K562 (cell line): ENCODE data around the gene NQO2. TPM values are rescaled to one million over a fixed set of nuclear protein-coding genes. Genes with fewer than 3 reads are reported as not detected.
"Not testable (repeated sequence)": the region's sequence is repeated elsewhere in the genome, so short reads cannot be mapped to it uniquely, and the experiment has no call there.

ENCODE experiments used
- ATAC-seq: fragments of 200-7000 bp; cut with Tn5 transposase; 3 replicates; pipeline ENCODE4 v1.9.1; 2020; ENCODE audit warnings: moderate library complexity
- BruUV-seq: library from RNA; stranded (reverse); fragments of 400-500 nt; replicated peaks from 2 replicates; lab custom pipeline; 2021; lab: Mats Ljungman, UMichigan
- CTCF ChIA-PET: fragments of 300-600 bp; formaldehyde crosslinking; extraction: SDS; loops from one replicate; lab custom pipeline; 2021; ENCODE audit warnings: low intra/inter-chr PET ratio; lab: Yijun Ruan, JAX
- POLR2A ChIA-PET: fragments of 300-600, 350-650 bp; sonication (Branson Sonifier 250); formaldehyde crosslinking; extraction: SDS; loops from one replicate; lab custom pipeline; 2021; ENCODE audit warnings: antibody characterized with exemption, inconsistent platforms; lab: Yijun Ruan, JAX
- DNase-seq, 4 experiments: peaks; one replicate each; pipeline versions ENCODE4 v3.0.0 to v3.0.0-alpha.2; 2011 to 2018; ENCODE audit warnings: low spot score in 3 of 4, mixed read lengths in 3 of 4; ENCODE audit errors: extremely low read depth in 1 of 4
- FAIRE-seq: peaks from 2 replicates; lab custom pipeline; 2011; peaks lifted over from hg19 to GRCh38; lab: Jason Lieb, UNC
- H2AFZ ChIP-seq: 2 replicates; pipeline ENCODE4 v1.6.0; 2011; ENCODE audit warnings: low read depth, low read length, control low read depth, inconsistent platforms
- H3K27ac ChIP-seq: fragments of 200-600 bp; 3 replicates; pipeline ENCODE4 v1.8.0; 2011; ENCODE audit warnings: low read depth, mild to moderate bottlenecking, control low read depth, inconsistent platforms, low read length, moderate library complexity, mixed read lengths; ENCODE audit errors: extremely low read depth
- H3K27me3 ChIP-seq, 2 experiments: fragments of 300-600 bp in 1 of 2; 2 replicates in 1 of 2; 3 replicates in 1 of 2; pipeline versions ENCODE4 v1.6.0 to v1.8.0; 2011; ENCODE audit warnings: inconsistent platforms in 2 of 2, low read length in 2 of 2, mild to moderate bottlenecking in 1 of 2, mixed read lengths in 1 of 2, moderate library complexity in 1 of 2; ENCODE audit not compliant: control insufficient read depth in 2 of 2, insufficient read depth in 2 of 2
- H3K36me3 ChIP-seq: fragments of 300-600 bp; 3 replicates; pipeline ENCODE4 v1.8.0; 2011; ENCODE audit warnings: mild to moderate bottlenecking, low read length, inconsistent platforms; ENCODE audit not compliant: control insufficient read depth, insufficient read depth
- H3K4me1 ChIP-seq, 2 experiments: fragments of 200-600 bp in 1 of 2; replicated peaks in 1 of 2; 2 replicates in 1 of 2; 3 replicates in 1 of 2; pipeline versions ENCODE4 v1.5.1 to v1.8.0; 2011; ENCODE audit warnings: inconsistent platforms in 2 of 2, low read length in 2 of 2, mild to moderate bottlenecking in 1 of 2, mixed read lengths in 1 of 2, moderate library complexity in 1 of 2; ENCODE audit not compliant: control insufficient read depth in 2 of 2, insufficient read depth in 2 of 2
- H3K4me2 ChIP-seq: 2 replicates; pipeline ENCODE4 v1.6.1; 2011; ENCODE audit warnings: low read length, control low read depth, inconsistent platforms, mixed read lengths; ENCODE audit not compliant: insufficient read depth
- H3K4me3 ChIP-seq: fragments of 200-600 bp; sonication (generic), shearing (Covaris generic); 2 replicates; pipeline ENCODE4 v1.5.1; 2016; ENCODE audit warnings: control low read depth, inconsistent platforms
- H3K79me2 ChIP-seq: fragments of 200-600 bp; 3 replicates; pipeline ENCODE4 v1.8.0; 2011; ENCODE audit warnings: low read length, inconsistent platforms; ENCODE audit not compliant: control insufficient read depth, insufficient read depth
- H3K9ac ChIP-seq, 2 experiments: 2 replicates each; pipeline versions ENCODE4 v1.6.0 to v1.6.1; 2011; ENCODE audit warnings: low read depth in 2 of 2, low read length in 2 of 2, control low read depth in 1 of 2, inconsistent platforms in 1 of 2, mild to moderate bottlenecking in 1 of 2, mixed read lengths in 1 of 2; ENCODE audit not compliant: insufficient read depth in 1 of 2
- H3K9me1 ChIP-seq: one replicate; pipeline ENCODE4 v1.6.0; 2011; ENCODE audit warnings: inconsistent platforms, mild to moderate bottlenecking, low read length, moderate library complexity; ENCODE audit not compliant: control insufficient read depth, insufficient read depth
- H3K9me3 ChIP-seq: replicated peaks from 2 replicates; pipeline ENCODE4 v1.5.1; 2011; ENCODE audit warnings: low read depth, low read length, inconsistent platforms; ENCODE audit not compliant: control insufficient read depth, insufficient read depth
- H4K20me1 ChIP-seq: replicated peaks from 2 replicates; pipeline ENCODE4 v1.6.1; 2011; ENCODE audit warnings: low read length, inconsistent platforms, mixed read lengths; ENCODE audit not compliant: control insufficient read depth, insufficient read depth
- HMG20A ChIP-seq: fragments of 450-650 bp; formaldehyde crosslinking; conservative IDR thresholded peaks from 2 replicates; pipeline ENCODE4 v1.4.0; 2020; ENCODE audit warnings: mild to moderate bottlenecking, mixed read lengths
- MNT ChIP-seq, 2 experiments: fragments of 450-650 bp; conservative IDR thresholded peaks; 2 replicates each; pipeline ENCODE4 v1.6.1; 2017; ENCODE audit warnings: mild to moderate bottlenecking in 2 of 2, moderate library complexity in 2 of 2
- NFIC ChIP-seq: fragments of 450-650 bp; IDR thresholded peaks from 2 replicates; pipeline ENCODE4 v1.6.1; 2017; ENCODE audit warnings: mild to moderate bottlenecking, inconsistent platforms
- SP1 ChIP-seq: sonication (generic); formaldehyde crosslinking; IDR thresholded peaks from 2 replicates; pipeline ENCODE4 v1.8.1; 2022; ENCODE audit warnings: mild to moderate bottlenecking, missing genetic modification reagents
- WGBS: fragments of 100-300 bp; shearing (Covaris generic); methylation state at CpG from one replicate; pipeline ENCODE4 v1.1.6; 2016; ENCODE audit warnings: low coverage, mixed read lengths; ENCODE audit not compliant: insufficient coverage; ENCODE audit errors: missing lambda C conversion rate; 5-methylcytosine and 5-hydroxymethylcytosine counted together
- in situ Hi-C: fragments of 300-500 bp; cut with MboI; formaldehyde crosslinking; loops from 4 replicates; pipeline ENCODE4 v1.15.0; 2018; ENCODE audit warnings: inconsistent platforms, mixed read lengths
- intact Hi-C: fragments of 100-400 bp; cut with micrococcal nuclease; formaldehyde crosslinking; loops from 2 replicates; pipeline ENCODE4 v1.14.2; 2022
- polyA plus RNA-seq, 8 experiments: library from polyadenylated mRNA; depleted of rRNA in 4 of 8; stranded (reverse) in 5 of 8; unstranded in 3 of 8; fragments of >200 nt; fragmentation: Nextera tagmentation in 2 of 8; fragmentation: Illumina TruSeq in 1 of 8; extraction: Ambion mirVana in 2 of 8; extraction: Trizol in 1 of 8; gene quantifications; 2 replicates each; pipeline versions ENCODE4 v1.2.1 to v1.2.3, GENCODE V29; 2011 to 2014; ENCODE audit warnings: inconsistent platforms in 1 of 8, missing spikeins in 1 of 8
- total RNA-seq, 7 experiments: library from RNA; depleted of rRNA in 6 of 7; stranded (reverse); fragments of >200 nt in 6 of 7; fragmentation: Illumina TruSeq in 2 of 7; extraction: Trizol in 2 of 7; gene quantifications; 2 replicates each; pipeline versions ENCODE4 v1.2.1 to v1.2.3, GENCODE V29; 2011 to 2021; ENCODE audit warnings: low replicate concordance in 1 of 7

Gene NQO2
- total and polyA plus RNA-seq, 9 of the 15 experiments (the other 6 are each of a cell fraction or from before 2014, with no cell fraction given), result 54.6 to 214 (median 116) TPM

GRCh38 chr6:3055158-3055499 is 55.4 kb downstream of the NQO2 start:
- FAIRE-seq, result not testable (repeated sequence)
- intact Hi-C loops, result loop anchor here (1.0 to 2.0 kb wide), 3 partner anchors 209 to 317 kb away; no protein-coding TSS in a partner anchor

More at GRCh38 chr6:3055158-3055499, 55.4 kb downstream of the NQO2 start:
- not testable (repeated sequence) for H3K27me3 ChIP-seq, BruUV-seq, H3K9me1 ChIP-seq, DNase-seq, H3K9me3 ChIP-seq, H4K20me1 ChIP-seq, ATAC-seq, H3K4me3 ChIP-seq, H3K9ac ChIP-seq, H3K79me2 ChIP-seq, H3K36me3 ChIP-seq
- Histone ChIP-seq H2AFZ (peak overlapping the region; percentile 94), H3K4me1 (peaks cover 25 to 28% of the 10 kb centered on the region in 2 experiments; a peak in 4 of 5 replicates), H3K27ac (0 out of 3 replicates have a peak overlapping the region, but pooled peaks have one; percentile 13), H3K4me2 (peak overlapping the region; percentile 84; the same call in 1 of the 2 replicates)
- peak in 1 of 2 experiments; percentile 53; a peak in 2 of 4 replicates for TF ChIP-seq MNT (conservative IDR thresholded peaks at IDR 0.05)
- TF ChIP-seq NFIC, result peak; percentile 72
- TF ChIP-seq HMG20A (CRISPR knock-in tag), result 0 out of 2 replicates have a peak, but pooled peaks have one; percentile 1
- TF ChIP-seq SP1 (CRISPR knock-in tag), result 0 out of 2 replicates have a peak, but pooled peaks have one; percentile 16
- ChIA-PET CTCF (interaction anchor here (0.6 to 1.1 kb wide), 2 partner anchors 50 to 818 kb away, joined by 3 to 4 read pairs; no protein-coding TSS in a partner anchor), POLR2A (interaction anchor here (1.4 kb wide), 1 partner anchor 53 kb away, joined by 10 read pairs; no protein-coding TSS in a partner anchor)
- 39% methylated on average over 3 of the region's 3 CpGs for WGBS
- in situ Hi-C loops, result loop anchor here (10.0 kb wide), 1 partner anchor 270 kb away; no protein-coding TSS in a partner anchor
